NOMO-1 treated with dmso at 0.1 percent for 144 hours (cell line): Measurements from ENCODE around the gene GPR4.

Experiments
- DNase-seq: peaks from one replicate; lab custom pipeline; 2025; ENCODE audit not compliant: unreplicated experiment; lab: John Stamatoyannopoulos, UW

The GPR4 gene

DNA sequence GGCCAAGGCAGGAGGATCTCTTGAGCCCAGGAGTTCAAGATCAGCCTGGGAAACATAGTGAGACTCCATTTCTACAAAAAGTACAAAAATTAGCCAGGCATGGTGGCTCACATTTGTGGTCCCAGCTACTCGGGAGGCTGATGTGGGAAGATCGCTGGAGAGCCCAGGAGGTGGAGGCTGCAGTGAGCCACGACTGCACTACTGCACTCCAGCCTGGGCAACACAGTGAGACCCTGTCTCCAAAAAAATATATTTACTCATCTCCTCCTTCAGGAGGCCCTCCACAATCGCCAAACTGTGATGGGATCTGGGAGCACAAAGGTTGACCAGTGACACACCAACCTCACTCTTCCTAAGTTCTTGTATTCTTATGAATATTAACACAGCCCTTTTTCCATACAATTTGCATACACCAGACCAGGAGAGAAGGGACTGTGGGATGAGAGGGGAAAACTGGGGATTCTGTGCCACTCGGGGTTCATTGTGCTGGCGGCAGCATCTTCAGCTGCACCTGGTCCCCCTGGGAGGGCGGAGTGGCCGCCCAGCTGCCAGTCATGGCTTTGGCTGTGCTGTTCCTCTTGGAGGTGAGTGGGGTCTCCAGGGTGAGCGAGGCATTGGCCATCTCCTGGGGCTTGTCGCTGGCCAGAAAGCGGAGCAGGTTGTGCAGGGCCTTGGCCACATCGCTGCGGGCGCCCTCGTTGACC, 11.6 kb downstream of the GPR4 start:
- DNase-seq: no peak

- no peak for DNase-seq
Measured at GRCh38 chr19:45589768-45590167, 12.2 kb downstream of the GPR4 start.

DNA sequence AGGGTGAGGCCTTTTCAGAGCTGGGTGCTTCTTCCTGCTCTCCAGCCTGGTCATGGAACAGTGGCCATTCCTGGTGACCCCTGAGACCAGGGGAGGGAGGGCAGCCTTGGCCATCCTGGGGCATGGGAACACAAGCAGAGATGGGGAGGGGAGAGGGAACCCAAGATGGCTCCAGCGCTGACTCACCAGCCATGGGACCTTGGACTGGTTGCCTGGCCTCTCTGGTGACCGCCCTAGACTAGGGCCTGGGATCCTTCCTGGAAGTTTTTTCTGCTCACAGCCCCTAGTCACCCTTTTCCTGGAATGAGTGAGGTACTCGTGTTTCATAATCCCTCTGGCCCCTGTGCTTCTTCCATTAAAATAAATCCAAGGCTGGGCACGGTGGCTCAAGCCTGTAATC, 14.1 kb downstream of the GPR4 start:
- no peak for DNase-seq

DNA sequence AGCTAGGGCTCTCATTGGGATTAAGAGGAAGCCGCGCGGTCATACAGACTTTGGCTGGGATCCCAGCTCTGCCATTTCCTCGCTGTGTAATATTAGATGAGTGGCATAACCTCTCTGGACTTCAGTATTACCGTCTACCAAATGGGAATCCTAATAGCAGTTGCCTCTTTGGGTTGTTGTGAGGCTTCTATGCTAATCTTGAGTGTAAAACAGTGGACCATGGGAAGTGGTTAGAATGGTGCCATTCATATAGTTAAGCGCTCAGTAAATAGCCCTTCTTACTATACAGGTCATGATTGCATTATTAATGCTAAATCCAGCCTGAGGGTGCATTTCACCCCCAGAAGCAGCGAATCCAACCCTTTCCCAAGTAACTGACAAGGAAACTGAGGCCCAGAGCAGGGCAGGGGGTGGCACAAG, 16.8 kb downstream of the GPR4 start:
- DNase-seq: no peak

- peak; percentile 96 for DNase-seq
Measured at GRCh38 chr19:45584332-45585157, 17.5 kb downstream of the GPR4 start, which contains the start of gene OPA3. OPA3 (minus strand) TSS chr19:45584802; CDS start chr19:45584764, 38 bp downstream.

DNA sequence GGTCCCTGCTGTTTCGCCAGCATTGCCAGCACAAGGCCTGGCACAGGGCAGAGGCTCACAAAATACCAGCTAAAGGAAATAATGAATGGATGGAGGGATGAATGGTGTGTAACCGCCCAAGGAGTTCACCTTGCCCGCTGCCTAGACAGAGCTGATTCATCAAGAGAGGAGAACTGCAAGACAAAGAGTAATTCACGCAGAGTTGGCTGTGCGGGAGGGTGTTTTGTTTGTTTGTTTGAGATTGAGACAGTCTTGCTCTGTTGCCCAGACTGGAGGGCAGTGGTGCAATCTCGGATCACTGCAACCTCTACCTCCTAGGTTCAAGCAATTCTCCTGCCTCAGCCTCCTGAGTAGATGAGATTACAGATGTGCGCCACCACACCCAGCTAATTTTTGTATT, 20.4 kb downstream of the GPR4 start:
- no peak for DNase-seq

DNA sequence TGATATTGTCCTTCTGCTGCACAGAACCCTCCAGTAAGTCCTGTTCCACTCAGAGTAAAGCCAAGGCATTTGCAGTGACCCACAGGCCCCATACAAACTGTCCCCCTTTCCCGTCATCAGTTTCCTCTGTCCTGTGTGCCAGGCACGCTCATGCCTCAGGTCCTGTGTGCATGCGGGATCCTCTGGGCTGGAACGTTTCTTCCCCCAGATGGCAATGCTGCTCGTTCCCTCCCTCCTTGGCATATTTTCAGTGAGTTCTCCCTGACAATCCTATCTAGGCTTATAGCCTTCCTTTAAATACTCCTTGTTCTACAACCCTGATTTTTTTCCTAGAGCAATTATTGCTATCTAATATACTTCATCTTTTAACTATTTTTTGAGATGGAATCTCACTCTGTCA, 23.2 kb downstream of the GPR4 start:
- no peak for DNase-seq

- DNase-seq: no peak
Measured at GRCh38 chr19:45577111-45577905, 24.7 kb downstream of the GPR4 start.

DNA sequence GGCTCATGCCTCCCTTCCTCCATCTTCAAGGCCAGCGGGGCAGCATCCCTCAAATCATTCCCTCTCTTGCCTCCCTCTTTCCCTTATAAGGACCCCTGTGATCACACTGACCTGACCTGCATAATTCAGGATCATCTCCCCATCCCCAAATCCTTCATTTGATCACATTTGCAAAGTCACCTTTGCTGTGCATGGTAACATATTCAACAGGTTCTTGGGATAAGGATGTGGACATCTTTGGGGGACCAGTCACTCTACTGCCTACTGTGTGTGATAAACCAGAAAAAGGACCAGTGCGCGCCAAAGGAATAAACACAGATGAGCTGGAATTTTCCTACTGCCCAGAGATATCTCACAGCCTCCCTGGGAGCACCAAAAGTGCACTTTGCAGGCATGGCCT, 25.3 kb downstream of the GPR4 start:
- no peak for DNase-seq

DNA sequence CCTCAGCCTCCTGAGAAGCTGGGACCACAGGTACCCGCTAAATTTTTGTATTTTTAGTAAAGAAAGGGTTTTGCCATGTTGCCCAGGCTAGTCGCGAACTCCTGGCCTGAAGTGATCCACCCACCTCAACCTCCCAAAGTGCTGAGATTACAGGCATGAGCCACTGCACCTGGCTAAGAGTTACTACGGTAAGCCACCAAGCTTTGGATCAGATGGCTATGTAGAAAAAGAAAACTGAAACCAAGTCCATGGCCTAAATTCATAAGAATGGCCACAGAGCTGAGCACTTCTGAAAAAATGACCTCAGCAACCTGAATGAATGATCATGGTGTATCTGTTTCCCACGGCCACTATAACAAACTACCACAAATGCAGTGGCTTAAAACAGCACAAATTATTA, 26.8 kb downstream of the GPR4 start:
- no peak for DNase-seq

DNA sequence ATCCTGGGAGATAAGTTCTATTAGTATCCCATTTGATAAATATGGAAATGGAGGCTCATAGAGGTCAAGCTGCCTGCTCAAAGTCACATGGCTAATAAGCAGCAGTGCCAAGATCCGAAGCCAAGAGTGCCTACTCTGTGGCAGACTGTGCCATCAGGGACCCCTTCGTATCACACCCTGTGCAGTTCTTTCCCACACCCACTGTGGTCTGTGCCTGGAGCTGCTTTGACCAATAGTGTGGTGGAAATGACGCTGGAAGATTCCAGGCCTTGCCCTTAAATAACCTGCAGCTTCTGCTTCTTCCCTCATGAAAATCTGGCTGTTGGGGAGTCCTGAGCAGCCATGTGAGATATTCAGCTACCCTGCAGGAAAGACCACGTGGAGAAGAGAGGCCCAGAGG, 27.5 kb downstream of the GPR4 start:
- DNase-seq: no peak

DNA sequence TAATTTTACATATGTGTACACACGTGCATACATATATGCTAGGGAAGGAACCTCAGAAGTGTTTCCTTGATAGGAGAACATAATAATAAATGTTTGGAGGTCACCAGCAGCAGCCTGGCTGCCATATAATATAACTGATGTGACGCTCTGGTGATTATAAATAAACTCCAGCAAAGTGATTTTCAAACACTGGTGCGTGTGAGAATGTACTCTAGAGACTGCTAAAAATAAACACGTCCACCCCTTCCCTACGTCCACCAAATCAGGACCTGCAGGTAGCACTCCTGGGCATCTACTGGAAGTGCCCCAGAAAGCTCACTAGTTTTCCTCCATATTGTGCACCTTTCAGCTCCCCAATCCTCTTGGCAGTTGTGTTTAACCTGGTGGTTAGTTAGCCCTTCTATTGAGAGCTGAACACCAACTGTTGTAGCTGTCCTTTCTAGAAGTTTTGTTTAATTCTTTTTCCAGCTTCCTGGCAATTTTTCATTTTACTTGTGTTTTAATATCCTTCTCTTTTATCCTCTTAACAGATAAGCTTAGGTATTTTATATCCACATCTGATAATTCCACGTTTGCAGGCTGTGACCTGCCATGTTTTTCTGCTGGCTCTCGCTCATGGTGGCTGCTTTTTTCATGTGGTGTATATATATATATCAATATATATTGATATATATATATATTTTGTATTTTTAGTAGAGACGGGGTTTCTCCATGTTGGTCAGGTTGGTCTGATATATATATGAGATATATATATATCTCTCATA, 30.4 kb downstream of the GPR4 start:
- no peak for DNase-seq

DNA sequence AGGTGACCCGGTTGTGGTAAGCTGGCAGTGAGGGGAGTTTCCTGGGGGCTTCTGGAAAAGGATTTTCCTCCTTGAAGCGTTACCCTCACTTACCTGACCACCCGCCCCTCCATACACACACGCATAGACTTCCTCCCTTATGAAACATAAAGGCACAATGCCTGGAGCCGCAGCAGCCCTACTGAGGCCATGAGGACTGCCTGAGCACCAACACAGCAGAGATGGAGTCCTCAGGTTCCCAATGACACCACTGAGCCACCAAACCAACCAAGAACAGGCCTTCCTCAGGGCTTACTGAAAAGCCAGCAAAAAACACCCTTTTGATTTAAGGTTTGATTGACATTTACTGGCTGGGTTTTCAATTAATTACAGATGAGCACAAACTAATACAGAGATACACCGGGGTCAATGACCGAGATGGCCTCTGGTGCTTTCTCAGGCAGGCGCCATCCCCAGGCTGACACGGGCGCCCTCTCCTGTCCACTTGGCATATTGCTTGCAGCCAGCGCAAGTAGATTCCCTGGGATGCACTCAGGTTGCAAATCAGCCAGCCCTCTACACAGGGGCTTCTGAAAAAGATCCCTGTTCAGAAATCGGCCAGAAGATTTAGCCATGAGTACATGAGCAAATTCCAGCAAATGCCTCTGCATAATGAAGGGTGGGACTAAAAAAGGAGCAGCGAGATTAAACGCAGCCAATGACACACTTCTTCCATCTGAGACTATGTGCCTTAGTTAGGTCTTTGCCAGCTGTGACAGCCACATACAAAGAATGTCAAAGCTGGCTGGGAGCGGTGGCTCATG, 32.2 kb downstream of the GPR4 start:
- peak; percentile 19 for DNase-seq

DNA sequence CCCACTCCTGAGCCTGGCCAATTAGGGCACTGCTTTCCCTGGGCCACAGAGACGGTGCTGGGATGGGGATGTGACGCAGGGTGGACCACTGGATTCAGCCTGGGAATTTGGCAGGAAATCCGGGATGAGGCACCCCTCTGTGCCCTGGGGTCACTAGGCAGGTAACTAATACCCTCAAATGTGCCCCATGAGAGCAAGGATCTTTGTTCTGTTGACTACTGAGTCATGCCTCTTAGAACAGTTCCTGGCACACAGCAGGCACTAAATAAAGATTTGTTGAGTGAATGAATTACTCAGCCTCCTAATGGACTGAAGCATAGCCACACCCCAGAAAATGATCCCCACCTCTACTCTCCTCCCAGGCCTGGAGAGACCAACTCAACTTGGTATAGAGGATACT, 33.3 kb downstream of the GPR4 start:
- DNase-seq: no peak

- no peak for DNase-seq
Measured at GRCh38 chr19:45567609-45568008, 34.4 kb downstream of the GPR4 start.

DNA sequence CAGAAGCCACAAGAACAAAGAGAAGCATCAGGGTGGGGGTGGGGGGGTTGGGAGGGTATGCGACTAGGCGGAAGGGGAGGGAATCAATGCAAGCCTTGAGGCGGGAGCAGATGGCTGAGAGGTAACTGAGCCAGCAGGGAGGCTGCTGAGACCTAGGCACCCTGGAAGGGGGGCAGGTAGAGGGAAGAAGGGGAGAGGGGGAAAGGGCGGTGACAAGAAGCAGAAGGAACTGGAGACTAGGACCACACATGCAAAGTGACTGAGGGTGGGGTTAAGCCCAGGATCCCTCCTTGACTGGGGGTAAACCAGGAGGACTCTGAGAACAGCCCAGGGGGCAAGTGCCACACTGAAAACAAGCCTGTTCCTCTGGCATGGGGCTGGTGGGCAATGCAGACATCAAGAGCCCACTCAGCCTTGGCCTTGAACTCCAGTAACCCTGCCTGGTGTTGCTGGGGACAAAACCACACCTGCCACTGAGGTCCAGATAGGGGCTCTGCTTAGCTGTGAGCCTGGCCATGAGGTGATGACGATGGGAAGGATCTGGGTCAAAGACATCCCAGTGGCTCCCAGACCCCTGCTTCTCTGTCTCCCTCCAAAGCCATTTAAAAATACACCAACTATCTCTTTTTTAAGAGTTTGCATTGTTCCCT, 37.8 kb downstream of the GPR4 start:
- no peak for DNase-seq

- DNase-seq: no peak
Measured at GRCh38 chr19:45560686-45561085, 41.3 kb downstream of the GPR4 start.

DNA sequence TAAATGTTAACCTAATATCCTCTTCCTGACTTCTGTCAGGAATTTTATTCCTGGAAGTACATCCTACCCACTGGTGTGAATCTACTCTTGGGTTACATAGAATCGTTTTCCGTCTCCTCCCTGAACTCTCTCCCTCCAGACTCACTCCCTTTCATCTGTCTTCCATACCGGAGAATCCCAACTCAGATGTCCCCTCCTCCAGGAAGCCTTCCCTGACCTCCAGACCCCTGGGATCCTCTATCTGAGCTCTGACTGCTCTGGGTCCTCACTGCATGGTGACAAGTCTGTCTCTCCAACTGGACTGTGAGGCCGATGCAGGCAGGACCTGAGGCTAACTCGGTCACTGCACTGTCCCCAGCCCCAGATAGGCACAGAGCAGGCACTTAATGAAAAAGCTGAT, 42.0 kb downstream of the GPR4 start:
- no peak for DNase-seq

GRCh38 chr19:45558399-45558878, 43.6 kb downstream of the GPR4 start:
- peak; percentile 70 for DNase-seq
